A673 (cell line): ENCODE results near the gene EIF2AK2. TPM values are rescaled to one million over a fixed set of nuclear protein-coding genes. Genes with fewer than 3 reads are reported as not detected.

ENCODE experiments used
- BruUV-seq: library from RNA; stranded (reverse); fragments of 400-500 nt; replicated peaks from 2 replicates; lab custom pipeline; 2021; lab: Mats Ljungman, UMichigan
- CTCF ChIA-PET: fragments of 300-600 bp; sonication (Branson Sonifier 250); formaldehyde crosslinking; loops from one replicate; lab custom pipeline; 2022; ENCODE audit warnings: antibody characterized with exemption; lab: Charles Lee
- POLR2A ChIA-PET: fragments of 300-600 bp; sonication (Branson Sonifier 250); formaldehyde crosslinking; loops from one replicate; lab custom pipeline; 2022; ENCODE audit warnings: antibody characterized with exemption; ENCODE audit not compliant: low non-redundant PET; lab: Charles Lee
- DNase-seq: peaks from one replicate; pipeline ENCODE4 v3.0.0-alpha.2; 2015; ENCODE audit warnings: low spot score
- H3K27ac ChIP-seq: fragments of 200-600 bp; sonication (generic); 2 replicates; pipeline ENCODE4 v1.5.1; 2016; ENCODE audit warnings: mixed run types, low read depth, mild to moderate bottlenecking, mixed read lengths, antibody characterized with exemption, low read length; ENCODE audit not compliant: poor library complexity, severe bottlenecking
- H3K27me3 ChIP-seq: fragments of 200-600 bp; sonication (generic); replicated peaks from 2 replicates; pipeline ENCODE4 v1.6.1; 2017; ENCODE audit warnings: mixed run types, low read depth, mild to moderate bottlenecking, mixed read lengths, antibody characterized with exemption, low read length; ENCODE audit not compliant: insufficient read depth, poor library complexity
- H3K36me3 ChIP-seq: fragments of 200-600 bp; sonication (generic); 2 replicates; pipeline ENCODE4 v1.6.1; 2016; ENCODE audit warnings: mixed run types, mild to moderate bottlenecking, mixed read lengths, antibody characterized with exemption, low read length; ENCODE audit not compliant: insufficient read depth, poor library complexity, severe bottlenecking
- H3K4me1 ChIP-seq: fragments of 200-600 bp; sonication (generic); 2 replicates; pipeline ENCODE4 v1.6.1; 2017; ENCODE audit warnings: mixed run types, mild to moderate bottlenecking, mixed read lengths, antibody characterized with exemption, low read length; ENCODE audit not compliant: insufficient read depth, poor library complexity, severe bottlenecking
- H3K4me3 ChIP-seq: fragments of 200-600 bp; sonication (generic); 2 replicates; pipeline ENCODE4 v1.5.1; 2016; ENCODE audit warnings: low read depth, mixed run types, mild to moderate bottlenecking, mixed read lengths, low read length; ENCODE audit not compliant: poor library complexity, severe bottlenecking
- H3K9me3 ChIP-seq: fragments of 200-600 bp; sonication (generic); 2 replicates; pipeline ENCODE4 v1.6.1; 2016; ENCODE audit warnings: mixed run types, low read depth, mild to moderate bottlenecking, mixed read lengths, antibody characterized with exemption, low read length; ENCODE audit not compliant: poor library complexity, severe bottlenecking
- CTCF ChIP-seq: fragments of 300-800, 200-600 bp; sonication (generic); conservative IDR thresholded peaks from 2 replicates; pipeline ENCODE4 v1.5.1; 2017; ENCODE audit warnings: low read depth, mild to moderate bottlenecking, antibody characterized with exemption, low read length, moderate library complexity, mixed read lengths
- EZH2 ChIP-seq: fragments of 200-600 bp; sonication (generic); IDR thresholded peaks from 2 replicates; pipeline ENCODE4 v1.6.1; 2017; ENCODE audit warnings: borderline replicate concordance, low read depth, mild to moderate bottlenecking, mixed read lengths, antibody characterized with exemption, low read length; ENCODE audit not compliant: poor library complexity, severe bottlenecking
- intact Hi-C: fragments of 100-400 bp; cut with micrococcal nuclease; formaldehyde crosslinking; loops from one replicate; pipeline ENCODE4 v1.10.0; 2022; ENCODE audit not compliant: unreplicated experiment
- total RNA-seq: library from RNA; stranded (reverse); gene quantifications from 2 replicates; pipeline ENCODE4 v1.2.3, GENCODE V29; 2021

Gene EIF2AK2
- total RNA-seq, 1 experiment from 2014 or later, result 64.4 TPM

GRCh38 chr2:37060446-37060845, 96.3 kb downstream of the EIF2AK2 start:
- Histone ChIP-seq H3K4me3 (no peak overlapping the region), H3K27ac (no peak overlapping the region), H3K9me3 (no peaks in the 10 kb centered on the region), H3K4me1 (no peaks in the 10 kb centered on the region), H3K36me3 (peaks cover 33% of the 10 kb centered on the region), H3K27me3 (no peaks in the 10 kb centered on the region)
- no peak for DNase-seq
- TF ChIP-seq EZH2 (no peak), CTCF (no peak)
- intact Hi-C loops, result no loop called here
- POLR2A ChIA-PET, result no interaction called here
- CTCF ChIA-PET, result no interaction called here
- BruUV-seq, result no TSS peak

GRCh38 chr2:37059841-37060240, 96.9 kb downstream of the EIF2AK2 start:
- no peak for DNase-seq
- intact Hi-C loops, result no loop called here

GRCh38 chr2:37052600-37053332, 104.0 kb downstream of the EIF2AK2 start:
- POLR2A ChIA-PET, result no interaction called here
- no TSS peak for BruUV-seq
- CTCF ChIA-PET, result no interaction called here
- TF ChIP-seq CTCF (no peak), EZH2 (no peak)
- Histone ChIP-seq H3K27ac (no peak overlapping the region), H3K9me3 (no peaks in the 10 kb centered on the region), H3K4me1 (no peaks in the 10 kb centered on the region), H3K36me3 (peaks cover 20% of the 10 kb centered on the region), H3K27me3 (no peaks in the 10 kb centered on the region), H3K4me3 (no peak overlapping the region)
- intact Hi-C loops, result no loop called here
- no peak for DNase-seq

More at GRCh38 chr2:37059841-37060240, 96.9 kb downstream of the EIF2AK2 start:
- CTCF ChIA-PET, result interaction anchor here (0.6 kb wide), 1 partner anchor 228 kb away, joined by 3 read pairs; no protein-coding TSS in a partner anchor
- no peaks in the 10 kb centered on the region for H3K27me3 ChIP-seq
- POLR2A ChIA-PET, result no interaction called here
- BruUV-seq, result no TSS peak
- no peak overlapping the region for H3K4me3 ChIP-seq
- TF ChIP-seq CTCF, result no peak
- no peak for TF ChIP-seq EZH2
- no peaks in the 10 kb centered on the region for H3K4me1 ChIP-seq
- H3K36me3 ChIP-seq, result peaks cover 29% of the 10 kb centered on the region
- H3K9me3 ChIP-seq, result no peaks in the 10 kb centered on the region
- H3K27ac ChIP-seq, result no peak overlapping the region

Other genes starting within 250 kb of the EIF2AK2 start
- gene STRN, start 190.4 kb downstream of the EIF2AK2 start, total RNA-seq, result 36.1 TPM in 2 replicates
- 13.1 and 15.0 TPM in 2 replicates for gene HEATR5B, start 72.6 kb downstream of the EIF2AK2 start, total RNA-seq
- gene GPATCH11, start 72.5 kb downstream of the EIF2AK2 start, total RNA-seq, result 15.3 and 15.6 TPM in 2 replicates
- gene SULT6B1, start 31.7 kb upstream of the EIF2AK2 start, total RNA-seq, result not detected in 2 replicates
- 56.9 and 61.8 TPM in 2 replicates for gene CEBPZOS, start 39.5 kb upstream of the EIF2AK2 start, total RNA-seq
- 90.1 and 98.9 TPM in 2 replicates for gene CEBPZ, start 74.6 kb upstream of the EIF2AK2 start, total RNA-seq
- 21.1 and 25.0 TPM in 2 replicates for gene NDUFAF7, start 74.7 kb upstream of the EIF2AK2 start, total RNA-seq
- 53.1 and 54.9 TPM in 2 replicates for gene PRKD3, start 167.9 kb upstream of the EIF2AK2 start, total RNA-seq
- gene QPCT, start 187.7 kb upstream of the EIF2AK2 start, total RNA-seq, result 2.2 and 4.2 TPM in 2 replicates